Panc1 (cell line): ENCODE data around the gene NFKB1. TPM values are rescaled to one million over a fixed set of nuclear protein-coding genes. Genes with fewer than 3 reads are reported as not detected.

Source experiments
- ATAC-seq: fragments of 200-7000 bp; cut with Tn5 transposase; 2 replicates; pipeline ENCODE4 v1.9.1; 2020; ENCODE audit warnings: mild to moderate bottlenecking, moderate library complexity
- BruUV-seq: library from RNA; stranded (reverse); fragments of 400-500 nt; replicated peaks from 2 replicates; lab custom pipeline; 2021; lab: Mats Ljungman, UMichigan
- CTCF ChIA-PET: fragments of 300-600 bp; sonication (Branson Sonifier 250); formaldehyde crosslinking; loops from one replicate; lab custom pipeline; 2022; ENCODE audit warnings: antibody characterized with exemption; lab: Charles Lee
- POLR2A ChIA-PET: fragments of 300-600 bp; sonication (Branson Sonifier 250); formaldehyde crosslinking; loops from one replicate; lab custom pipeline; 2022; ENCODE audit warnings: antibody characterized with exemption; lab: Charles Lee
- DNase-seq: peaks from one replicate; pipeline ENCODE4 v3.0.0-alpha.2; 2010; ENCODE audit warnings: low read depth, low spot score
- H3K27ac ChIP-seq: 2 replicates; pipeline ENCODE4 v1.5.1; 2011; ENCODE audit warnings: mild to moderate bottlenecking, low read length, inconsistent platforms
- H3K27me3 ChIP-seq: fragments of 200-500 bp; sonication (Bioruptor generic); 2 replicates; pipeline ENCODE4 v1.6.0; 2014; ENCODE audit warnings: low read length, inconsistent platforms; ENCODE audit not compliant: control insufficient read depth, insufficient read depth
- H3K36me3 ChIP-seq: fragments of 200-500 bp; sonication (Bioruptor generic); 2 replicates; pipeline ENCODE4 v1.5.1; 2014; ENCODE audit warnings: inconsistent platforms, mild to moderate bottlenecking, low read length, moderate library complexity; ENCODE audit not compliant: control insufficient read depth, insufficient read depth
- H3K4me1 ChIP-seq: 2 replicates; pipeline ENCODE4 v1.5.1; 2011; ENCODE audit warnings: inconsistent platforms, mild to moderate bottlenecking, low read length, moderate library complexity; ENCODE audit not compliant: control insufficient read depth, insufficient read depth
- H3K4me3 ChIP-seq, 2 experiments: 2 replicates each; pipeline ENCODE4 v1.5.1; 2011 to 2012; ENCODE audit warnings: low read depth in 2 of 2, low read length in 2 of 2, mild to moderate bottlenecking in 2 of 2, inconsistent platforms in 1 of 2, moderate library complexity in 1 of 2
- H3K9me3 ChIP-seq: fragments of 200-500 bp; sonication (Bioruptor generic); 2 replicates; pipeline ENCODE4 v1.5.1; 2014; ENCODE audit warnings: low read depth, mild to moderate bottlenecking, inconsistent platforms, low read length, moderate library complexity; ENCODE audit not compliant: control insufficient read depth, insufficient read depth
- POLR2AphosphoS5 ChIP-seq: IDR thresholded peaks from 2 replicates; pipeline ENCODE4 v1.6.1; 2012; ENCODE audit warnings: mild to moderate bottlenecking, low read depth, low read length, moderate library complexity
- SIN3A ChIP-seq: IDR thresholded peaks from 2 replicates; pipeline ENCODE4 v1.6.1; 2012; ENCODE audit warnings: low read depth, mild to moderate bottlenecking, low read length, moderate library complexity, borderline replicate concordance; ENCODE audit not compliant: insufficient read depth
- TCF7L2 ChIP-seq: IDR thresholded peaks from 2 replicates; pipeline ENCODE4 v1.6.1; 2011; ENCODE audit warnings: mild to moderate bottlenecking, low read depth, low read length, inconsistent platforms
- in situ Hi-C: cut with HindIII; loops from 2 replicates; pipeline ENCODE4 v1.10.0; 2016; ENCODE audit warnings: low sequenced_read_pairs, low pct_unique_long_range_greater_than_20kb
- intact Hi-C: fragments of 100-400 bp; cut with micrococcal nuclease; formaldehyde crosslinking; loops from one replicate; pipeline ENCODE4 v1.10.0; 2022; ENCODE audit not compliant: unreplicated experiment
- total RNA-seq: library from RNA; stranded (reverse); gene quantifications from one replicate; pipeline ENCODE4 v1.2.1, GENCODE V29; 2021; ENCODE audit not compliant: unreplicated experiment
- TF ChIP-seq, protein P1 (sequence below), 2 experiments: IDR thresholded peaks; 2 replicates each; pipeline ENCODE4 v1.6.1; 2011 to 2012; ENCODE audit warnings: low read depth in 2 of 2, control low read depth in 1 of 2, low read length in 1 of 2, mild to moderate bottlenecking in 1 of 2, moderate library complexity in 1 of 2; ENCODE audit not compliant: insufficient read depth in 1 of 2
- TF ChIP-seq, protein P2 (sequence below): fragments of 450-650 bp; IDR thresholded peaks from 2 replicates; pipeline ENCODE4 v1.5.1; 2017; ENCODE audit warnings: mild to moderate bottlenecking

The NFKB1 gene
- total RNA-seq, 1 experiment from 2014 or later: 29.0 TPM

- ChIA-PET POLR2A (no interaction called here), CTCF (no interaction called here)
- H3K36me3 ChIP-seq: peaks cover 4% of the 10 kb centered on the region; the same call in 1 of the 2 replicates
- no peak for TF ChIP-seq POLR2AphosphoS5
- TF ChIP-seq, protein P1, sequence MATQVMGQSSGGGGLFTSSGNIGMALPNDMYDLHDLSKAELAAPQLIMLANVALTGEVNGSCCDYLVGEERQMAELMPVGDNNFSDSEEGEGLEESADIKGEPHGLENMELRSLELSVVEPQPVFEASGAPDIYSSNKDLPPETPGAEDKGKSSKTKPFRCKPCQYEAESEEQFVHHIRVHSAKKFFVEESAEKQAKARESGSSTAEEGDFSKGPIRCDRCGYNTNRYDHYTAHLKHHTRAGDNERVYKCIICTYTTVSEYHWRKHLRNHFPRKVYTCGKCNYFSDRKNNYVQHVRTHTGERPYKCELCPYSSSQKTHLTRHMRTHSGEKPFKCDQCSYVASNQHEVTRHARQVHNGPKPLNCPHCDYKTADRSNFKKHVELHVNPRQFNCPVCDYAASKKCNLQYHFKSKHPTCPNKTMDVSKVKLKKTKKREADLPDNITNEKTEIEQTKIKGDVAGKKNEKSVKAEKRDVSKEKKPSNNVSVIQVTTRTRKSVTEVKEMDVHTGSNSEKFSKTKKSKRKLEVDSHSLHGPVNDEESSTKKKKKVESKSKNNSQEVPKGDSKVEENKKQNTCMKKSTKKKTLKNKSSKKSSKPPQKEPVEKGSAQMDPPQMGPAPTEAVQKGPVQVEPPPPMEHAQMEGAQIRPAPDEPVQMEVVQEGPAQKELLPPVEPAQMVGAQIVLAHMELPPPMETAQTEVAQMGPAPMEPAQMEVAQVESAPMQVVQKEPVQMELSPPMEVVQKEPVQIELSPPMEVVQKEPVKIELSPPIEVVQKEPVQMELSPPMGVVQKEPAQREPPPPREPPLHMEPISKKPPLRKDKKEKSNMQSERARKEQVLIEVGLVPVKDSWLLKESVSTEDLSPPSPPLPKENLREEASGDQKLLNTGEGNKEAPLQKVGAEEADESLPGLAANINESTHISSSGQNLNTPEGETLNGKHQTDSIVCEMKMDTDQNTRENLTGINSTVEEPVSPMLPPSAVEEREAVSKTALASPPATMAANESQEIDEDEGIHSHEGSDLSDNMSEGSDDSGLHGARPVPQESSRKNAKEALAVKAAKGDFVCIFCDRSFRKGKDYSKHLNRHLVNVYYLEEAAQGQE (IDR thresholded peaks at IDR 0.05; ENCODE audit: insufficient read depth in 1 of 2, low read depth in 2 of 2, low read length in 1 of 2): no peak
- TF ChIP-seq TCF7L2: no peak
- TF ChIP-seq, protein P2, sequence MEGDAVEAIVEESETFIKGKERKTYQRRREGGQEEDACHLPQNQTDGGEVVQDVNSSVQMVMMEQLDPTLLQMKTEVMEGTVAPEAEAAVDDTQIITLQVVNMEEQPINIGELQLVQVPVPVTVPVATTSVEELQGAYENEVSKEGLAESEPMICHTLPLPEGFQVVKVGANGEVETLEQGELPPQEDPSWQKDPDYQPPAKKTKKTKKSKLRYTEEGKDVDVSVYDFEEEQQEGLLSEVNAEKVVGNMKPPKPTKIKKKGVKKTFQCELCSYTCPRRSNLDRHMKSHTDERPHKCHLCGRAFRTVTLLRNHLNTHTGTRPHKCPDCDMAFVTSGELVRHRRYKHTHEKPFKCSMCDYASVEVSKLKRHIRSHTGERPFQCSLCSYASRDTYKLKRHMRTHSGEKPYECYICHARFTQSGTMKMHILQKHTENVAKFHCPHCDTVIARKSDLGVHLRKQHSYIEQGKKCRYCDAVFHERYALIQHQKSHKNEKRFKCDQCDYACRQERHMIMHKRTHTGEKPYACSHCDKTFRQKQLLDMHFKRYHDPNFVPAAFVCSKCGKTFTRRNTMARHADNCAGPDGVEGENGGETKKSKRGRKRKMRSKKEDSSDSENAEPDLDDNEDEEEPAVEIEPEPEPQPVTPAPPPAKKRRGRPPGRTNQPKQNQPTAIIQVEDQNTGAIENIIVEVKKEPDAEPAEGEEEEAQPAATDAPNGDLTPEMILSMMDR: no peak
- no peak for TF ChIP-seq SIN3A
- intact Hi-C loops: no loop called here
- H3K27me3 ChIP-seq: no peaks in the 10 kb centered on the region
- in situ Hi-C loops: no loop called here
- DNase-seq: no peak
- ATAC-seq: no peak
- no peak overlapping the region for H3K4me3 ChIP-seq
- no peaks in the 10 kb centered on the region for H3K9me3 ChIP-seq
- no peaks in the 10 kb centered on the region for H3K4me1 ChIP-seq
- no TSS peak for BruUV-seq
- H3K27ac ChIP-seq: no peak overlapping the region
Observed at GRCh38 chr4:102584091-102584490, 82.9 kb downstream of the NFKB1 start.

DNA sequence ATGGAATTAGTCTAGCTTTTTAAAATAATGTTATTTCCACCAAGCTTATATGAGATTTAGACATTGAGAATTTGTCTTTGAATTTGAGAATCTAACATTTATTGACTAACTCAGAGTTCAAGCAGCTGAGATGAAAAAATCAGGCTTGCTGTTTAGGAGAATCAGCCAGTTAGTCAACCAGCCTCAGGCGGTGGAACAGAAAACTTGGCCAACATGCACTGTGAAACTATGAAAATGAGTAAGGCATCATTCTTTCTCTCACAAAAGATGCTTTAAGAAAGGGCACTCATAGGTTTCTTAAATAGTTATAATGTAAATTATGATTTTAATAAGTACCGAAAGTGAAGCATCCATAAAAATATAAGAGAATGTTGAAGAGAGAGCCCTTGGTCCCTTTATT is 84.2 kb downstream of the NFKB1 start:
- TF ChIP-seq SIN3A (no peak), TCF7L2 (no peak), POLR2AphosphoS5 (no peak)
- TF ChIP-seq, protein P1 (IDR thresholded peaks at IDR 0.05; ENCODE audit: insufficient read depth in 1 of 2, low read depth in 2 of 2, low read length in 1 of 2): no peak
- TF ChIP-seq, protein P2: no peak
- no TSS peak for BruUV-seq
- no peaks in the 10 kb centered on the region for H3K27me3 ChIP-seq
- POLR2A ChIA-PET: no interaction called here
- in situ Hi-C loops (no loop called here), intact Hi-C loops (no loop called here)
- ATAC-seq (no peak), DNase-seq (no peak)
- CTCF ChIA-PET: no interaction called here
- no peak overlapping the region for H3K27ac ChIP-seq
- no peak overlapping the region for H3K4me3 ChIP-seq
- H3K9me3 ChIP-seq: no peaks in the 10 kb centered on the region
- H3K4me1 ChIP-seq: no peaks in the 10 kb centered on the region
- H3K36me3 ChIP-seq: peaks cover 2% of the 10 kb centered on the region; the same call in 1 of the 2 replicates
